Right kidney (tissue), 1 donor: Measurements from ENCODE around the gene EPHA6.

ENCODE experiments used
- DNase-seq: peaks from one replicate; pipeline ENCODE4 v3.0.0-alpha.2; 2016

Gene EPHA6

GRCh38 chr3:97655971-97656370 lies 841.6 kb downstream of the EPHA6 start:
- DNase-seq = no peak

DNA sequence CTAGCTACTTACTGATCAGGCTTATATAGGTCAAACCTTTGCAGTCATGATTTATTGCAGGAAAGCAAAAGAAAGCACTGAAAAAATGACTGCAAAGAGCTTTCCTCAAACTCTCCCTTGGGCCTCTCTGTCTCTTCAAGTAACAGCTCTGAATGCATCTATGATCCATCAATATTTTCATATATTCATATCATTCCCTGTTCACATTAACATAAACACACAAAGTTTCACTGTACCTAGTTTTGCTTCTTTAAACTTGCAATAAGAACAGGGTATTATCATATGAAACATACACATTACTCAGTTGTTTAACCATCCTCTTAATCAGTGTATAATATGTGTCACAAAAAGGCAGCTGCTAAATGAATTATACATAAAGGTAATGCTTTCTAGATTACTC lies 842.2 kb downstream of the EPHA6 start:
- DNase-seq = no peak

DNA sequence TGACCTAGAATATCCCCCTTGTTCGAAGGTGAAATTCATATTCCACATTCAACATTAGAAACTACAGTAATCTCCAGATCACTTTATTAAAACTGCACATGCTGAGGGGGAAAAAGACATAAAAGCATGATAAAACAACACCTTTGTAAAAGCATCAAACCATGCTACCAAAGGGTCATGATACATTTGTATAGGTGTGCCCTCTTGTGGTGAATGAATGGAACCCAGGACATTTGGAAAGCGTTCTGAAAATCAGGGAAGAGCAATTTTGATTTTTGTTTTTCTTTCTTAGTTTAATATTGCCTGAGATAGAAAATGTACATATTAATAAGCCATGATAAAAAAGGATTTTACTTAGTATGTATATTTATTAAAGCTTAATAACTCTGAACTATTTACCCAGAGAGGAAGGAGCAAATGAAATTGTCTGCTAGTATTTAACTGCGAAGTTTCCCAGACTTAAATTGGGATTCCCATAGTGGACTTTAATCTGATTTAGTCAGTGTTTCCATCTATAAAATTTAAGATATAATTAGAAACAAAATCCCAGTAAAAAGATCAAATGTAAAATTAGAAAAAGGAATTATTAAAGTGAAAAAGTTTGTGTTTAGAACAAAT lies 844.4 kb downstream of the EPHA6 start:
- DNase-seq = no peak

DNA sequence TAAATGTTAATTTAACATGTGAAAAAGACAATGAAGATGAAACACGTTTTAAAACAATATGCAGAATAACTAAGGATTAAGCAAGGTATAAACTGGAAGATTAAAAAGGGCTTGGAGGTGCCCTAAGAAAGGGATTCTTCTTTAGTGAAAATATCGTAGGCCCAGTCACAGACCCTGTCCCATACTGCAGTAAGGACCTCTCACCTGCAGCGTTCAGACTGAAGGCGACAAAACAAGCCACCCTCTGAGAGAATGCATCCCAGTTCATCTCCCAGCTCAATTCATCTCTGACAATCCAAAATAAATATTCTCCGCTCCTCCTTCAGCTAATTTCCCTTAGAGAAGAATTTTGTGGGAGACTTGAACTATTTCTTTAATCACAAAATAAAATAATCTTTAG lies 847.9 kb downstream of the EPHA6 start:
- DNase-seq = no peak

- DNase-seq = no peak
Measured at GRCh38 chr3:97662762-97663161, 848.4 kb downstream of the EPHA6 start.

- DNase-seq = no peak
Measured at GRCh38 chr3:97665896-97666295, 851.5 kb downstream of the EPHA6 start.

DNA sequence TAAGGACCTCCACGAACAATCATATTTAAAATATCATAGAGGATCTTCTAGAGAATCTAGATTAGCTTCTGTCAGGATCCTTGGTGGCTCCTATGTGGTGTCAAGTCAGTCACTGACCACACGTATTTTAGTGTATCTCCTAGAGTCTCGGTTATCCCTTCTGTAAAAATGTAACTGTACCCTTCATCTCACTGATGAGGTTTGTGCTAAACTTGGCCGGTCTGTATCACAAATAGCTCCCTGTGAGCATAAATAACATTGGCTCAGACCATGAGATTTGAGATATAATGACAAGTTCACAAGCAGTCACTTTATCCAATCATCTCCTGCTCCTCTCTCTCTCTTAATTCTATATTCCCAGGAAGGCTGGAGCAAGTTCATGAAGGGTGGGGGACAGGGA lies 856.6 kb downstream of the EPHA6 start:
- no peak for DNase-seq

DNA sequence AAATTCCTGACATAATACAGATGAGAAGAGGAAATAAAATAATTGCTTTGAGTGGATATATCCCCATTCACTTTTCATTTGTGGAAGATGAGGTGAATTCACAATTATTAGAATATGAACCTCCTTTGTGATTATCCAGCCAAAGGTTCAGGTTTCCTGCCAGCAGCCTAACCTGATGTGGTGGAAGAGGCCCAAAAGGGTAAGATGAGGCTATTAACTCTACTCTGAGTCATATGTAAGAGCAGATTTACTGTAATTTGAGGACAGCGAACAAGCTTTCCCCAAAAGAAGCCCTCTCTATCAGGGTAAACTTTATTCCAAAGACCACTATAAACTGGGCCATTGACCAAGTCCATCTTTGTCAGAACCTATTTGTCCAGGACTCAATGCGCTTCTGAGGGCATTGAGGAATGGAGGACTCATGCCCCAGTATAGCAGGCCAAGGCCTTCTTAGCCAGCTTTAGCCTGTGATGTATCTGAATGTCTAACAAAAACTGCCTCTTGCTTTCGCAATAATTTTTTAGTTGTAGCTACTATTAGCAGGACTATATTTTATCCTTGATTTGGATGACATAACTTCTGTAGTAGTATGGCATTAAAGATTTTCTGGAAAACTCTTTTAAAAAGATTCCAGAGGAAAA lies 859.1 kb downstream of the EPHA6 start:
- DNase-seq = no peak

DNA sequence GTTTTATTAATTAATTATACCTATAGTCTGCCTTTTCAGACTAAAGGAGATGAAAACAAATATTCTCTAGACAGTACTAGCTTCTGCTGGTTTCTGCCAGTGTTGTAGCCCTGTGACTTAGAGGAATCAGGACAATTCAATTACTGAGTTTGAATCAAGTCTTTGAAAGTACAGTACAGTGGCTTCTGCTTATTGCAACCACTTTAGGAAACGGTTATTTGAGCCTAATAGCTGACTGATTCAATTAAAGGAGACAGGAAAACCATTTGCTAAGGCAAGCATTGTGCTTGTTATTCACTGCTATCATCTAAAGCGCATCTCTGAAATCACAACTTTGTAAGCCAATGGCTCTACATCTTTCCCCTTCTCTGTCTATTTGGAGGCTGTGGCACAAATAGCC lies 860.1 kb downstream of the EPHA6 start:
- DNase-seq = no peak

- no peak for DNase-seq
Measured at GRCh38 chr3:97680210-97680609, 865.8 kb downstream of the EPHA6 start.

GRCh38 chr3:97680696-97681095 lies 866.3 kb downstream of the EPHA6 start:
- DNase-seq = no peak

GRCh38 chr3:97684490-97684889 lies 870.1 kb downstream of the EPHA6 start:
- DNase-seq = no peak

- no peak for DNase-seq
Measured at GRCh38 chr3:97686258-97686657, 871.9 kb downstream of the EPHA6 start.

DNA sequence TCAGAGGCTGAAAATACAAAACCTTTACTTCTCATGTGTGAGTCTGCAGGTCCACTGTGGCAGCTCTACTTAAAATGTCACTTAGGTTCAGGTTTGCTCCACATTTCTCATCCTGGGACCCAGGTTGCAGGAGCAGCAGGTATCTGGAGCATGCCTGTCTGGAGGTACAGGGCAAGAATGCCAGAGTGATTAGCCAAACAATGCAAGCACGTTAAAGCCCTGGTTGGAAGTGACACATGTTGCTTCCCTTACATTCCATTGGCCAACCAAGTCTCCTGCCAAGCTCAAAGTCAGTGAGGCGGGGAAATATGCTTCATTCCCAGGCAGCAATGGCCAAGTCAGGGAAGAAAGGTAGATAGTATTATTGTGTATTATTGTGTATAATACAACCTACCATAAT lies 873.3 kb downstream of the EPHA6 start:
- no peak for DNase-seq

DNA sequence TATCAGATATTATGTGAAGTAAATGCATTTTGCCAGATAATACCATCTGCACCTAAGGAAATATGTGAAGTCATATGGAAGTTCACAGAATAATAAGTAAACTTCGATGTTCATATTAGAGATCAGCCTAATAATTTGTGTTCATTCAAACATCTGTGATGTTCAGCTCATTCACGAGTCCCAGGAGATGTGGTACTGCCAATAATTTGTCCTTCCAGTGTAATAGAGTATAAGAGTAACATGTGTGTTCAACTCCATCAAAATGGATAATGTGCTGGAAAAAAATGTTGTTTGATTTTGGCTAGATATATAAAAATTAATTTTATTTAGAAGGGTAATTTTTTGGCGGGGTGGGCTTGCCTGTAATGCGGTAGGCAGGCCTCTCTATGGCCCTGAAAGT lies 874.7 kb downstream of the EPHA6 start:
- DNase-seq = no peak

- DNase-seq = no peak
Measured at GRCh38 chr3:97689962-97690361, 875.6 kb downstream of the EPHA6 start.

DNA sequence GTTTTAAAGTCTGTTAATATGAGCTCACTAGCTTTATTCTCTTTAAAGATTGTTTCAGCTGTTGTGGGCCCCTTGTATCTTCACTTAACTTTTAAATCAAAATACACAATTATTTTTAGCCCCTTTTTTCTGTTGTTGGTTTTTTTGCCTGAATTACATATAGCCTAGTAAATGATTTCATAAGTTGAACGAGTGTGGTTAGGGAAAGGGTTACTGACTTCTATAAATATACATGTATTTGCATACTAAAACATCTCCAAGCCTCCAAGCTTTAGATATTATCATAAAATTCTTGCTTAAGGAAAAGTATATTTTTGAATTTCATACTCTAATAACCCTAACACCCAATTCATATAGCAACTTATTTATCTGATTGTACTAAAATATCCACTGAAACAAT lies 877.0 kb downstream of the EPHA6 start:
- no peak for DNase-seq

DNA sequence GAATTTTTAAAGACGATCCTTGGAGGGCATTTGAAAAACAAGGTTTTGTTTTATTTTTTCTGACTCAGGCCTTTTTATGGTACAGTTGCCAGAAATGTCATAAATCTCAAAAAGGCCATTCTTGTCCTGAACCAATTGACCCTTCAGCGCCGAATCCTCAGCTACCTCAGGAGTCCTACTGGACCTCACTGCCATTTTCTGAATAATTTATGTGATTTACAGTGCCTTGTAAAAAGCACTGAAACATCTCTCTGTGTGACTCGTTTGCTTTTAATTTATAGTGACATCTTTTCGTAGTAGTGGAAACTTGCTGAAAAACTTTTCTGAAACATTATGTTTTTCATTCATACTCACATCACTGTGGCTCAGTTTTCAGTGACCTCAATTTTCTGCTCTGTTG lies 878.0 kb downstream of the EPHA6 start:
- no peak for DNase-seq

- DNase-seq = no peak
Measured at GRCh38 chr3:97692831-97693230, 878.4 kb downstream of the EPHA6 start.

GRCh38 chr3:97694876-97695275 lies 880.5 kb downstream of the EPHA6 start:
- DNase-seq = no peak

DNA sequence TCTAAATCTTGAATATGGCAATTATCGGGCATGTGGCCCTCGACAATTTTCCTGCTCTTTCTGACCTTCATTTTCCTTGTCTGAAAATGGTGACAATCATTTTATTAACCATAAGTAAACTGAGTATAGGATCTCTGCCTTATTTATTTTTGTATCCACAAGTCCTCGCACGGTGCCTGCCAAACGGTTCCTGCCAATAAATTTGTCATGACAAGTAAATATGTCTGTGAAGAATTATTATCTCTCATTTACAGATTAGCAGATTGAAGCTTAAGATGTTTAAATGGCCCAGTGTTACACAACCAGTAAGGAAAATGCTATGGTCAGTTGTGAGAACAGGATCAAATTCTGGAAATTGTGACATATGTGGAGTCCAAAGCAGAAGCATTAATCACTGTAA lies 884.3 kb downstream of the EPHA6 start:
- DNase-seq = no peak

DNA sequence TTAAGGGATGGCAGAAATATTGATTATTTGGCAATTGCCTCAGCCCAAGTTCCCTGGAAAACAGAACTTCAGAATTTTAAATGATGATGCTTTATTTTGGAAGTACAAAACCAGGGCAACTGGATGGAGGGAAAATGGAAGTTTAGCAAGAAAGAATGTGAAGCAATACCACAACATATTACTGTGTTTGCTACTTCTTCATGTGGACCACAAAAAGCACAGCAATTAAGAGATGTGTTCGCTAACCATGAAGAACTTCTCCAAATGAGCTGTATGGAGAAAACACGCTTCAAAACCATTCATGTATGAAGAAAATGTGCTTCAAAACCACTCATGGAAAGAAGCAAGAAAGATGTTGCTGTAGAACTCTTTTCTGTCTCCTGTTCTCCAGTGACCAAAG lies 885.5 kb downstream of the EPHA6 start:
- DNase-seq = no peak

- DNase-seq = no peak
Measured at GRCh38 chr3:97705764-97706163, 891.4 kb downstream of the EPHA6 start.

GRCh38 chr3:97706226-97706625 lies 891.8 kb downstream of the EPHA6 start:
- no peak for DNase-seq

- no peak for DNase-seq
Measured at GRCh38 chr3:97711654-97712053, 897.3 kb downstream of the EPHA6 start.
